GM23338 (cell line): ENCODE measurements around the gene AKAP13. TPM values are rescaled to one million over a fixed set of nuclear protein-coding genes. Genes with fewer than 3 reads are reported as not detected.
"Not testable (repeated sequence)": the region's sequence is repeated elsewhere in the genome, so short reads cannot be mapped to it uniquely, and the experiment has no call there.

Experiments used
- ATAC-seq: fragments of 200-7000 bp; cut with Tn5 transposase; 3 replicates; pipeline ENCODE4 v1.9.1; 2020
- DNase-seq: peaks from one replicate; pipeline ENCODE4 v3.0.0-alpha.2; 2015; ENCODE audit warnings: low spot score
- H2AFZ ChIP-seq: fragments of 200-600 bp; sonication (generic); 2 replicates; pipeline ENCODE4 v1.8.0; 2016; ENCODE audit warnings: antibody characterized with exemption, mild to moderate bottlenecking, moderate library complexity
- H3F3A ChIP-seq: fragments of 200-600 bp; sonication (generic); replicated peaks from 2 replicates; pipeline ENCODE4 v1.8.0; 2017; ENCODE audit warnings: antibody characterized with exemption, mixed run types, low read depth
- H3K27ac ChIP-seq: fragments of 200-600 bp; sonication (generic); 2 replicates; pipeline ENCODE4 v1.6.1; 2016; ENCODE audit warnings: low read depth
- H3K27me3 ChIP-seq: fragments of 200-600 bp; sonication (generic); 2 replicates; pipeline ENCODE4 v1.8.0; 2016; ENCODE audit warnings: mild to moderate bottlenecking, mixed run types, moderate library complexity; ENCODE audit not compliant: insufficient read depth
- H3K36me3 ChIP-seq: fragments of 200-600 bp; sonication (generic); 2 replicates; pipeline ENCODE4 v1.8.0; 2016; ENCODE audit warnings: mild to moderate bottlenecking; ENCODE audit not compliant: insufficient read depth
- H3K4me1 ChIP-seq: fragments of 200-600 bp; sonication (generic); 2 replicates; pipeline ENCODE4 v1.8.0; 2016; ENCODE audit warnings: mild to moderate bottlenecking, moderate library complexity; ENCODE audit not compliant: insufficient read depth
- H3K4me2 ChIP-seq: fragments of 200-600 bp; sonication (generic); 2 replicates; pipeline ENCODE4 v1.7.1; 2017; ENCODE audit warnings: mixed run types
- H3K4me3 ChIP-seq: fragments of 200-600 bp; sonication (generic); 2 replicates; pipeline ENCODE4 v1.6.1; 2016; ENCODE audit warnings: mixed run types
- H3K79me2 ChIP-seq: fragments of 200-600 bp; sonication (generic); replicated peaks from 2 replicates; pipeline ENCODE4 v1.8.0; 2017; ENCODE audit warnings: mild to moderate bottlenecking; ENCODE audit not compliant: insufficient read depth
- H3K9me2 ChIP-seq: fragments of 200-600 bp; sonication (generic); 2 replicates; pipeline ENCODE4 v1.8.0; 2017; ENCODE audit not compliant: insufficient read depth
- H4K20me1 ChIP-seq: fragments of 200-600 bp; sonication (generic); replicated peaks from 2 replicates; pipeline ENCODE4 v1.8.0; 2017; ENCODE audit warnings: mild to moderate bottlenecking; ENCODE audit not compliant: insufficient read depth
- H3K27ac Mint-ChIP-seq: 2 replicates; pipeline ENCODE4 v1.8.0; 2020; ENCODE audit warnings: inconsistent platforms, mild to moderate bottlenecking, moderate library complexity, mixed read lengths
- H3K27me3 Mint-ChIP-seq: 3 replicates; pipeline ENCODE4 v1.8.0; 2022; ENCODE audit warnings: low read depth, mild to moderate bottlenecking, moderate library complexity, mixed read lengths, inconsistent platforms; ENCODE audit not compliant: insufficient read depth, poor library complexity
- H3K36me3 Mint-ChIP-seq: 3 replicates; pipeline ENCODE4 v1.8.0; 2021; ENCODE audit warnings: low read depth, mild to moderate bottlenecking, inconsistent platforms, moderate library complexity, mixed read lengths
- H3K4me1 Mint-ChIP-seq: 3 replicates; pipeline ENCODE4 v1.8.0; 2020; ENCODE audit warnings: mild to moderate bottlenecking, inconsistent platforms, mixed read lengths
- H3K4me3 Mint-ChIP-seq: 3 replicates; pipeline ENCODE4 v1.8.0; 2021; ENCODE audit warnings: moderate library complexity, mild to moderate bottlenecking, inconsistent platforms, mixed read lengths
- H3K9me3 Mint-ChIP-seq: 3 replicates; pipeline ENCODE4 v1.8.0; 2020; ENCODE audit warnings: moderate library complexity, mild to moderate bottlenecking, inconsistent platforms, mixed read lengths
- microRNA counts: library from miRNA; unstranded; fragments of <30 nt; microRNA quantifications from one replicate; lab custom pipeline; 2017
- microRNA-seq: library from miRNA; unstranded; fragments of <30 nt; microRNA quantifications from one replicate; pipeline ENCODE4, GENCODE V29; 2017
- polyA plus RNA-seq: library from polyadenylated mRNA; unstranded; fragments of >200 nt; fragmentation: Nextera tagmentation; extraction: Ambion mirVana; gene quantifications from 2 replicates; pipeline ENCODE4 v1.2.1, GENCODE V29; 2016
- small RNA-seq: library from RNA; depleted of rRNA; stranded (forward); fragments of <200 nt; gene quantifications from one replicate; pipeline ENCODE3, GENCODE V24; 2014; ENCODE audit warnings: low replicate concordance
- total RNA-seq: library from RNA; depleted of rRNA; stranded (reverse); fragments of >200 nt; shearing (Covaris generic); gene quantifications from 2 replicates; pipeline ENCODE4 v1.2.3, GENCODE V29; 2014

The AKAP13 gene
- total and polyA plus RNA-seq, 2 experiments from 2014 or later, result 46.2 to 60.7 TPM

- H3K4me3 Mint-ChIP-seq, DNase-seq, H3K9me3 Mint-ChIP-seq, H2AFZ ChIP-seq, ATAC-seq, H3K9me2 ChIP-seq, H3K4me2 ChIP-seq, H3K4me3 ChIP-seq, H3F3A ChIP-seq, H3K27me3 ChIP-seq, H3K36me3 Mint-ChIP-seq, H3K27ac ChIP-seq, H3K27ac Mint-ChIP-seq, H3K36me3 ChIP-seq: not testable (repeated sequence)
- peaks cover 29% of the 10 kb centered on the region for H3K27me3 Mint-ChIP-seq
- Histone ChIP-seq H4K20me1 (peaks cover 12% of the 10 kb centered on the region), H3K4me1 (peaks cover 20% of the 10 kb centered on the region), H3K79me2 (peaks cover 30% of the 10 kb centered on the region)
- peaks cover 26% of the 10 kb centered on the region for H3K4me1 Mint-ChIP-seq
Observed at GRCh38 chr15:85796371-85796770, 416.0 kb downstream of the AKAP13 start.

MicroRNA genes within 50 kb of the gene (microRNA counts, 767-probe panel; counts per million panel counts)
- not detected for microRNA hsa-miR-1276 (lab: Ali Mortazavi, UCI)

Small RNA genes within 50 kb of the gene (microRNA-seq; reads per million reads assigned to microRNA genes)
- gene MIR1276 (0.89 reads per million), gene MIR7706 (14.2 reads per million, percentile 39 among the genes with 10 or more reads in this experiment)

Small RNA genes within 50 kb of the gene (small RNA-seq; reads per million reads assigned to genes)
- not detected for gene AC021739.1
- 0.72 reads per million, percentile 49 among the genes with 10 or more reads in this experiment for gene MIR1276
- gene RNU6-1280P, result not detected
- not detected for gene RNU7-79P
